SK-N-SH (cell line): ENCODE results near the gene GPR63. TPM values are rescaled to one million over a fixed set of nuclear protein-coding genes. Genes with fewer than 3 reads are reported as not detected.

ENCODE experiments used
- CTCF ChIA-PET: fragments of 300-600, 350-600 bp; formaldehyde crosslinking; extraction: SDS; loops from one replicate; lab custom pipeline; 2021; lab: Yijun Ruan, JAX
- POLR2A ChIA-PET: fragments of 350-600 bp; sonication (Branson Sonifier 250); formaldehyde crosslinking; extraction: SDS; loops from one replicate; lab custom pipeline; 2020; ENCODE audit warnings: antibody characterized with exemption, inconsistent platforms; lab: Yijun Ruan, JAX
- DNase-seq: peaks from one replicate; pipeline ENCODE4 v3.0.0; 2012
- H2AFZ ChIP-seq: fragments of 200-600 bp; sonication (generic); 2 replicates; pipeline ENCODE4 v1.8.1; 2016; ENCODE audit warnings: antibody characterized with exemption, mild to moderate bottlenecking, low read depth
- H3F3A ChIP-seq: fragments of 200-600 bp; sonication (generic); replicated peaks from 2 replicates; pipeline ENCODE3; 2016; ENCODE audit warnings: antibody characterized with exemption, mild to moderate bottlenecking; ENCODE audit not compliant: insufficient read depth
- H3K27ac ChIP-seq, 2 experiments: fragments of 200-500 bp in 1 of 2; fragments of 200-600 bp in 1 of 2; sonication (Bioruptor generic) in 1 of 2; sonication (generic), shearing (Covaris generic) in 1 of 2; 2 replicates each; pipeline versions ENCODE4 v1.5.1 to v1.6.1; 2014 to 2016; ENCODE audit warnings: low read depth in 2 of 2, inconsistent platforms in 1 of 2, low read length in 1 of 2, mild to moderate bottlenecking in 1 of 2, mixed read lengths in 1 of 2
- H3K27me3 ChIP-seq: fragments of 200-600 bp; sonication (generic), shearing (Covaris generic); 2 replicates; pipeline ENCODE4 v1.6.1; 2016; ENCODE audit warnings: mixed run types; ENCODE audit not compliant: insufficient read depth
- H3K36me3 ChIP-seq, 2 experiments: fragments of 200-500 bp in 1 of 2; fragments of 200-600 bp in 1 of 2; sonication (Bioruptor generic) in 1 of 2; sonication (generic) in 1 of 2; replicated peaks in 1 of 2; 2 replicates each; pipeline versions ENCODE3 to v1.5.1; 2014 to 2016; ENCODE audit warnings: low read length in 1 of 2, mild to moderate bottlenecking in 1 of 2; ENCODE audit not compliant: insufficient read depth in 2 of 2, control insufficient read depth in 1 of 2
- H3K4me1 ChIP-seq, 2 experiments: fragments of 200-500 bp in 1 of 2; fragments of 200-600 bp in 1 of 2; sonication (Bioruptor generic) in 1 of 2; sonication (generic), shearing (Covaris generic) in 1 of 2; 2 replicates each; pipeline versions ENCODE4 v1.5.1 to v1.6.1; 2014 to 2016; ENCODE audit warnings: low read depth in 1 of 2, low read length in 1 of 2, mixed run types in 1 of 2; ENCODE audit not compliant: insufficient read depth in 2 of 2, control insufficient read depth in 1 of 2
- H3K4me2 ChIP-seq: fragments of 200-600 bp; sonication (generic), shearing (Covaris generic); 2 replicates; pipeline ENCODE4 v1.6.1; 2017; ENCODE audit warnings: mixed run types
- H3K4me3 ChIP-seq, 2 experiments: fragments of 200-500 bp in 1 of 2; fragments of 200-600 bp in 1 of 2; sonication (Bioruptor generic) in 1 of 2; sonication (generic), shearing (Covaris generic) in 1 of 2; 2 replicates each; pipeline versions ENCODE4 v1.5.1 to v1.8.1; 2014 to 2016; ENCODE audit warnings: low read depth in 2 of 2, inconsistent platforms in 1 of 2, low read length in 1 of 2, mild to moderate bottlenecking in 1 of 2, mixed read lengths in 1 of 2, moderate library complexity in 1 of 2
- H3K79me2 ChIP-seq: fragments of 200-600 bp; sonication (generic); 2 replicates; pipeline ENCODE4 v1.8.1; 2017; ENCODE audit warnings: mild to moderate bottlenecking; ENCODE audit not compliant: insufficient read depth
- H3K9ac ChIP-seq: fragments of 200-600 bp; sonication (generic); 2 replicates; pipeline ENCODE4 v1.6.1; 2017; ENCODE audit warnings: mixed run types
- H3K9me2 ChIP-seq: fragments of 200-600 bp; sonication (generic); 2 replicates; pipeline ENCODE4 v1.6.1; 2017; ENCODE audit warnings: mixed run types
- H3K9me3 ChIP-seq: fragments of 200-600 bp; sonication (generic); 2 replicates; pipeline ENCODE4 v1.6.1; 2017; ENCODE audit warnings: mixed run types, mild to moderate bottlenecking, moderate library complexity
- H4K20me1 ChIP-seq: fragments of 200-600 bp; sonication (generic); 2 replicates; pipeline ENCODE4 v1.6.1; 2017; ENCODE audit warnings: mild to moderate bottlenecking, mixed run types; ENCODE audit not compliant: insufficient read depth
- CTCF ChIP-seq: fragments of 200-600 bp; sonication (generic); IDR thresholded peaks from 2 replicates; pipeline ENCODE4 v1.6.1; 2017; ENCODE audit warnings: antibody characterized with exemption, mild to moderate bottlenecking, moderate library complexity
- EP300 ChIP-seq, 2 experiments: IDR thresholded peaks; 2 replicates each; pipeline versions ENCODE4 v1.4.0 to v1.6.1; 2012; ENCODE audit warnings: borderline replicate concordance in 1 of 2, low read depth in 1 of 2, low read length in 1 of 2
- FOXM1 ChIP-seq: IDR thresholded peaks from 2 replicates; pipeline ENCODE4 v1.4.0; 2012; ENCODE audit warnings: low read depth, mild to moderate bottlenecking
- MAX ChIP-seq: IDR thresholded peaks from 2 replicates; pipeline ENCODE4 v1.4.0; 2012; ENCODE audit warnings: low read depth
- NRF1 ChIP-seq: IDR thresholded peaks from 2 replicates; pipeline ENCODE4 v1.6.1; 2012; ENCODE audit warnings: low read depth, mild to moderate bottlenecking, low read length
- PBX3 ChIP-seq: IDR thresholded peaks from 2 replicates; pipeline ENCODE4; 2012
- POLR2AphosphoS5 ChIP-seq: IDR thresholded peaks from 2 replicates; pipeline ENCODE4 v1.6.1; 2012; ENCODE audit warnings: low read depth, low read length
- YY1 ChIP-seq: IDR thresholded peaks from 2 replicates; pipeline ENCODE4 v1.4.0; 2012; ENCODE audit warnings: low read depth, mild to moderate bottlenecking
- WGBS: methylation state at CpG from one replicate; pipeline ENCODE4 v1.1.6; 2017; ENCODE audit warnings: low lambda C conversion rate; 5-methylcytosine and 5-hydroxymethylcytosine counted together
- polyA plus RNA-seq, 3 experiments: library from polyadenylated mRNA; depleted of rRNA; stranded (reverse); fragments of >200 nt; gene quantifications; 2 replicates each; pipeline ENCODE4 v1.2.3, GENCODE V29; 2012
- TF ChIP-seq, protein P1 (sequence below): IDR thresholded peaks from 2 replicates; pipeline ENCODE4 v1.6.1; 2012; ENCODE audit warnings: mild to moderate bottlenecking, low read depth, low read length, moderate library complexity
- TF ChIP-seq, protein P2 (sequence below): IDR thresholded peaks from 2 replicates; pipeline ENCODE4 v1.4.0; 2012; ENCODE audit warnings: low read depth, borderline replicate concordance

The GPR63 gene
- polyA plus RNA-seq, 1 of the 3 experiments (the other 2 are of a cell fraction) = 0.53 TPM

DNA sequence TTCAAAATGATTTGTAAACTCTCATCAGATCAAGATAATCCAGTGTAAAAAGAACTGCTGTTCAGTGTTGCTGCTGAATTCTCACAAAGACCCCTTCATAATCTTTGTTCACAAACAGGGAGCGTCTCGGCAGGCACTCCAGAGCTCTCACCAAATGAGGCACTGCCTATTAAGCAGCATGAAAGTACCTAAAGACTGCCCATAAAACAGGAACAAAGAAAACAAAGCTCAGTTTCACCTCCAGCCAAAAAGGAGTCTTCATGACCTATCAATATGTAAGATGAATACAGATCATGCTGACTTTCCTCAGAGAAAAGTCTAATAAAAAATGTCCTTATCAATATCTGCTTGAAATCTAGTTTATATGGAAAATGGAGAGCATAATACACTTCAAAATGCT is 41.8 kb downstream of the GPR63 start:
- no peak for DNase-seq
- ChIA-PET CTCF (interaction anchor here (2.0 kb wide), 1 partner anchor 103 kb away, joined by 7 read pairs; no protein-coding TSS in a partner anchor), POLR2A (no interaction called here)
- Histone ChIP-seq H3K27me3 (no peaks in the 10 kb centered on the region), H3K27ac (no peak overlapping the region), H3K9ac (no peak overlapping the region), H3K36me3 (no peaks in the 10 kb centered on the region), H3F3A (no peaks in the 10 kb centered on the region), H3K9me2 (no peaks in the 10 kb centered on the region), H4K20me1 (no peaks in the 10 kb centered on the region), H3K79me2 (no peaks in the 10 kb centered on the region), H3K4me1 (no peaks in the 10 kb centered on the region), H3K4me3 (no peak overlapping the region)
- WGBS = 96% methylated on average over 2 of the region's 2 CpGs
- TF ChIP-seq, protein P1, sequence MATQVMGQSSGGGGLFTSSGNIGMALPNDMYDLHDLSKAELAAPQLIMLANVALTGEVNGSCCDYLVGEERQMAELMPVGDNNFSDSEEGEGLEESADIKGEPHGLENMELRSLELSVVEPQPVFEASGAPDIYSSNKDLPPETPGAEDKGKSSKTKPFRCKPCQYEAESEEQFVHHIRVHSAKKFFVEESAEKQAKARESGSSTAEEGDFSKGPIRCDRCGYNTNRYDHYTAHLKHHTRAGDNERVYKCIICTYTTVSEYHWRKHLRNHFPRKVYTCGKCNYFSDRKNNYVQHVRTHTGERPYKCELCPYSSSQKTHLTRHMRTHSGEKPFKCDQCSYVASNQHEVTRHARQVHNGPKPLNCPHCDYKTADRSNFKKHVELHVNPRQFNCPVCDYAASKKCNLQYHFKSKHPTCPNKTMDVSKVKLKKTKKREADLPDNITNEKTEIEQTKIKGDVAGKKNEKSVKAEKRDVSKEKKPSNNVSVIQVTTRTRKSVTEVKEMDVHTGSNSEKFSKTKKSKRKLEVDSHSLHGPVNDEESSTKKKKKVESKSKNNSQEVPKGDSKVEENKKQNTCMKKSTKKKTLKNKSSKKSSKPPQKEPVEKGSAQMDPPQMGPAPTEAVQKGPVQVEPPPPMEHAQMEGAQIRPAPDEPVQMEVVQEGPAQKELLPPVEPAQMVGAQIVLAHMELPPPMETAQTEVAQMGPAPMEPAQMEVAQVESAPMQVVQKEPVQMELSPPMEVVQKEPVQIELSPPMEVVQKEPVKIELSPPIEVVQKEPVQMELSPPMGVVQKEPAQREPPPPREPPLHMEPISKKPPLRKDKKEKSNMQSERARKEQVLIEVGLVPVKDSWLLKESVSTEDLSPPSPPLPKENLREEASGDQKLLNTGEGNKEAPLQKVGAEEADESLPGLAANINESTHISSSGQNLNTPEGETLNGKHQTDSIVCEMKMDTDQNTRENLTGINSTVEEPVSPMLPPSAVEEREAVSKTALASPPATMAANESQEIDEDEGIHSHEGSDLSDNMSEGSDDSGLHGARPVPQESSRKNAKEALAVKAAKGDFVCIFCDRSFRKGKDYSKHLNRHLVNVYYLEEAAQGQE = no peak
- TF ChIP-seq, protein P2, sequence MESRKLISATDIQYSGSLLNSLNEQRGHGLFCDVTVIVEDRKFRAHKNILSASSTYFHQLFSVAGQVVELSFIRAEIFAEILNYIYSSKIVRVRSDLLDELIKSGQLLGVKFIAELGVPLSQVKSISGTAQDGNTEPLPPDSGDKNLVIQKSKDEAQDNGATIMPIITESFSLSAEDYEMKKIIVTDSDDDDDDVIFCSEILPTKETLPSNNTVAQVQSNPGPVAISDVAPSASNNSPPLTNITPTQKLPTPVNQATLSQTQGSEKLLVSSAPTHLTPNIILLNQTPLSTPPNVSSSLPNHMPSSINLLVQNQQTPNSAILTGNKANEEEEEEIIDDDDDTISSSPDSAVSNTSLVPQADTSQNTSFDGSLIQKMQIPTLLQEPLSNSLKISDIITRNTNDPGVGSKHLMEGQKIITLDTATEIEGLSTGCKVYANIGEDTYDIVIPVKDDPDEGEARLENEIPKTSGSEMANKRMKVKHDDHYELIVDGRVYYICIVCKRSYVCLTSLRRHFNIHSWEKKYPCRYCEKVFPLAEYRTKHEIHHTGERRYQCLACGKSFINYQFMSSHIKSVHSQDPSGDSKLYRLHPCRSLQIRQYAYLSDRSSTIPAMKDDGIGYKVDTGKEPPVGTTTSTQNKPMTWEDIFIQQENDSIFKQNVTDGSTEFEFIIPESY = no peak
- TF ChIP-seq YY1 (no peak), CTCF (no peak), MAX (no peak), EP300 (IDR thresholded peaks at IDR 0.05; ENCODE audit: borderline replicate concordance in 1 of 2, low read depth in 1 of 2, low read length in 1 of 2) (no peak), PBX3 (no peak), NRF1 (no peak), POLR2AphosphoS5 (no peak), FOXM1 (no peak)
- TF ChIP-seq, all 33 proteins: peak for 0
- Histone ChIP-seq H3K9me3 (no peaks in the 10 kb centered on the region), H2AFZ (no peak overlapping the region), H3K4me2 (no peak overlapping the region)
